ENCODE data around the gene KCNH1. TPM values are rescaled to one million over a fixed set of nuclear protein-coding genes. Genes with fewer than 3 reads are reported as not detected.

The KCNH1 gene
- not detected for total RNA-seq
- not detected for polyA plus RNA-seq

DNA sequence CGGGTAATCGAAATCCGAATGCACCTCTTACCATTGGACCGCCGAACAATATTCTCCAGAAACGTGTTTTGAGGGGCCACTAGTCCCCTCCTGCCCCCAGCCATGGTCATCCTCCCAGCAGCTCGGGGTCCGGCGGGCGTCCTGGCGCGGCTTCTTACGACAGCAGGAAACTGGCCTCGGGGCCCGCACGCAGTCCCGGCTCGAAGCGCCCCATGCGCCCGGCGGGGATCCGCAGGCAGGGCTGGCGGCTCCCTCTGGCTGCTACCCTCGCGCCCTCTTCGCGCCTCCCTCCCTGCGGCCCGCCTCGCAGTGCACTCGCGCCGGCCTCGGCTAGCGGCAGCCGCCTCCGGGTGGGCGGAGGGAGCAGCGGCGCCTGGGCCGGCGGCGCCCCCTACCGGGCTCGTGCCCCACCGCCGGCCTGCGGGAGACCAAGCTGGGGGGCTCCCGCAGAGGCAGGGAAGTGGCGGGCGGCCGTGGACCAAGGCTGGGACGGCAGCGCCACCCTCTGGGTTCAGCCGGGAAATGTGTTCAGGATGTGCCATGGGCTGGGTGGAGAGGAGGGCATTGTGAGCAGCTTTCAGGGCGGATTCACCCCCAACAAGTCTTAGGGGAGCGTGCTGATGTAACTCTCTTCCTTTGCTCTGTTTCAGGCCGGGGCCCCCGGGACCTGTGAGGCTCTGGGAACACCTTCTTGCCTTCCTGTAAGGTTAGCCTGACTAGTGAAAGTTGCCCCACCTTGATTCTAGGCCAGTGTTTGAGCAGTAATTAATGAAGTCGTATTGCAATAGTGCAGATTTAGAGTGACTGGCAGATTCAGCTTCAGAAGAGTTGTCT, at the start of gene KCNH1:
Gene KCNH1 (minus strand): TSS at position 313 of the 834 bp plus-strand sequence. CDS start 203 bp downstream, at position 110.
- Histone ChIP-seq H3K36me3 (ENCODE audit: control insufficient read depth, insufficient read depth, low read length) (no peaks in the 10 kb centered on the region), H3K27ac (ENCODE audit: insufficient read depth, low read length, poor library complexity, severe bottlenecking) (no peak within 1 kb of the TSS), H3K9me3 (ENCODE audit: control insufficient read depth in 2 of 2, low read length in 2 of 2) (no peaks in the 10 kb centered on the region), H3K27me3 (ENCODE audit: control insufficient read depth, insufficient read depth, low read length) (peaks cover 52% of the 10 kb centered on the region), H3K4me1 (ENCODE audit: control insufficient read depth, insufficient read depth, low read length, poor library complexity, severe bottlenecking) (peaks cover 15% of the 10 kb centered on the region), H3K4me3 (ENCODE audit: low read depth, low read length) (no peak within 1 kb of the TSS)
- no peaks in the 10 kb centered on the region for H3K36me3 Mint-ChIP-seq
- H3K4me1 Mint-ChIP-seq = peaks cover 0 to 12% (median 6%) of the 10 kb centered on the region in 4 donors
- H3K27ac Mint-ChIP-seq = no peak within 1 kb of the TSS
- peaks cover 0 to 2% (median 0%) of the 10 kb centered on the region in 7 donors for H3K9me3 Mint-ChIP-seq
- H3K27me3 Mint-ChIP-seq = peaks cover 82% of the 10 kb centered on the region
- ATAC-seq (ENCODE audit: low read depth in 2 of 2) = peak; percentile 78 to 82
- peak within 1 kb of the TSS in 3 of 4 donors; percentile 67 to 87 (median 75) for H3K4me3 Mint-ChIP-seq
- DNase-seq = peak; percentile 29 to 60 (median 56)

DNA sequence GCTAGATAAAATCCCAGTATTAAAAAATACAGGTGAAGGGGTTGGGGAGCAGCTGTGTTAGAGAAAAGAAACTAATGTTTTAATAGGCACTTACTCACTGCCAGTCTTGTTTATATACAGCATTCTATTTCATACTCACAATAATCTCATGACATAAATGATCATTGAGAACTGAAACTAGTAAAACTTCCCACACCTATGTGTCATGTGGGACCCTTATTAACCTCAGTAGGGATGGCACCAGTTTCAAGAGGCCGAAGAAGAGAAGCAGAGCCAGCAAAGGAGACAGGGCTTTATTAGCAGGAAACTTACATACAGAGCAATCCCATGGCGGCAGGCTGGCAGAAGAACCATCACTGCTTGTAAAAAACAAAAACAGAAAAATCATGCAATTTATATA, 48.8 kb upstream of the KCNH1 start:
- H3K4me1 Mint-ChIP-seq = no peaks in the 10 kb centered on the region
- H3K27ac Mint-ChIP-seq = no peak overlapping the region
- H3K27me3 Mint-ChIP-seq = peaks cover 11% of the 10 kb centered on the region
- DNase-seq = no peak
- Histone ChIP-seq H3K4me1 (ENCODE audit: control insufficient read depth, insufficient read depth, low read length, poor library complexity, severe bottlenecking) (no peaks in the 10 kb centered on the region), H3K27me3 (ENCODE audit: control insufficient read depth, insufficient read depth, low read length) (no peaks in the 10 kb centered on the region), H3K9me3 (ENCODE audit: control insufficient read depth in 2 of 2, low read length in 2 of 2) (no peaks in the 10 kb centered on the region), H3K4me3 (ENCODE audit: low read depth, low read length) (no peak overlapping the region), H3K27ac (ENCODE audit: insufficient read depth, low read length, poor library complexity, severe bottlenecking) (no peak overlapping the region), H3K36me3 (ENCODE audit: control insufficient read depth, insufficient read depth, low read length) (no peaks in the 10 kb centered on the region)
- no peak overlapping the region for H3K4me3 Mint-ChIP-seq
- no peaks in the 10 kb centered on the region for H3K36me3 Mint-ChIP-seq
- ATAC-seq (ENCODE audit: low read depth in 2 of 2) = no peak
- H3K9me3 Mint-ChIP-seq = peaks cover 0 to 4% (median 0%) of the 10 kb centered on the region in 7 donors

GRCh38 chr1:211174375-211174774, 40.4 kb upstream of the KCNH1 start:
- H3K9me3 ChIP-seq (ENCODE audit: control insufficient read depth in 2 of 2, low read length in 2 of 2) = peaks cover 5 to 13% of the 10 kb centered on the region in 2 experiments
- Mint-ChIP-seq H3K4me1 (no peaks in the 10 kb centered on the region), H3K27me3 (peaks cover 22% of the 10 kb centered on the region), H3K4me3 (no peak overlapping the region), H3K27ac (no peak overlapping the region), H3K36me3 (no peaks in the 10 kb centered on the region), H3K9me3 (peaks cover 2 to 16% (median 10%) of the 10 kb centered on the region in 7 donors)
- H3K4me3 ChIP-seq (ENCODE audit: low read depth, low read length) = no peak overlapping the region
- no peak for ATAC-seq (ENCODE audit: low read depth in 2 of 2)
- DNase-seq = no peak
- H3K36me3 ChIP-seq (ENCODE audit: control insufficient read depth, insufficient read depth, low read length) = no peaks in the 10 kb centered on the region
- H3K4me1 ChIP-seq (ENCODE audit: control insufficient read depth, insufficient read depth, low read length, poor library complexity, severe bottlenecking) = no peaks in the 10 kb centered on the region
- H3K27me3 ChIP-seq (ENCODE audit: control insufficient read depth, insufficient read depth, low read length) = peaks cover 4% of the 10 kb centered on the region
- H3K27ac ChIP-seq (ENCODE audit: insufficient read depth, low read length, poor library complexity, severe bottlenecking) = no peak overlapping the region

DNA sequence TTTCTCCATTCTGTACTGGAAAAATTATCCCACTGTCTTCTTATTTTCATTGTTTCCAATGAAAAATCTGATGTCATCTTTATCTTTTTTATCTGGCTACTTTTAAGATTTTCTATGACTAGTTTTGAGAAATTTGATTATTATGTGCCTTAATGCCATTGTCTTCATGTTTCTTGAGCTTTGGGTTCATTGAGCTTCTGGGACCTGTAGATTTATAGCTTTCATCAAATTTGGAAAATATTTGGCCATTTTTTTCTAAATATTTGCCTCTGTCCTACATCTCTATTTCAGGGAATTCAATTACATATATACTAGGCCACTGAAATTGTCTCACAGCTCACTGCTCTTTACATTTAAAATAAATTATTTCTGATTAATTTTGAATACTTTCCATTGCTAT, 38.7 kb upstream of the KCNH1 start:
- Histone ChIP-seq H3K9me3 (ENCODE audit: control insufficient read depth in 2 of 2, low read length in 2 of 2) (peaks cover 15 to 21% of the 10 kb centered on the region in 2 experiments), H3K4me3 (ENCODE audit: low read depth, low read length) (no peak overlapping the region), H3K27me3 (ENCODE audit: control insufficient read depth, insufficient read depth, low read length) (peaks cover 4% of the 10 kb centered on the region), H3K27ac (ENCODE audit: insufficient read depth, low read length, poor library complexity, severe bottlenecking) (no peak overlapping the region), H3K4me1 (ENCODE audit: control insufficient read depth, insufficient read depth, low read length, poor library complexity, severe bottlenecking) (no peaks in the 10 kb centered on the region), H3K36me3 (ENCODE audit: control insufficient read depth, insufficient read depth, low read length) (no peaks in the 10 kb centered on the region)
- ATAC-seq (ENCODE audit: low read depth in 2 of 2) = no peak
- Mint-ChIP-seq H3K4me3 (no peak overlapping the region), H3K36me3 (no peaks in the 10 kb centered on the region), H3K27ac (no peak overlapping the region), H3K9me3 (peaks cover 5 to 27% (median 12%) of the 10 kb centered on the region in 7 donors), H3K27me3 (peaks cover 11% of the 10 kb centered on the region), H3K4me1 (no peaks in the 10 kb centered on the region)
- DNase-seq = no peak

DNA sequence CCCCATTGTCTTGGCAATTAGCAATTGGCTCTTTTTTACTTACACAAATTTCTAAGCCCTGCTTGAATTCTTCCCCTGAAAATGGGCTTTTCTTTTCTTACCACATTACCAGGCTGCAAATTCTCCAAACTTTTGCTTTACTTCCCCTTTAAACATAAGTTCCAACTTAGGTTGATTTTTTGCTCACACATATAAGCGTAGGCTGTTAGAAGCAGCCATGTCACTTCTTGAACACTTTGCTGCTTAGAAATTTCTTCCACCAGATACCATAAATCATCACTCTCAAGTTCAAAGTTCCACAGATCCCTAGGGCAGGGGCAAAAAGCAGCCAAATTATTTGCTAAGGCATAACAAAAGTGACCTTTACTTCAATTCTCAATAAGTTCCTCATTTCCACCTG, 35.4 kb upstream of the KCNH1 start:
- H3K4me1 Mint-ChIP-seq = no peaks in the 10 kb centered on the region
- no peak overlapping the region for H3K27ac Mint-ChIP-seq
- H3K36me3 Mint-ChIP-seq = no peaks in the 10 kb centered on the region
- peaks cover 15% of the 10 kb centered on the region for H3K27me3 Mint-ChIP-seq
- no peak overlapping the region for H3K4me3 Mint-ChIP-seq
- no peak overlapping the region for H3K4me3 ChIP-seq (ENCODE audit: low read depth, low read length)
- no peak overlapping the region for H3K27ac ChIP-seq (ENCODE audit: insufficient read depth, low read length, poor library complexity, severe bottlenecking)
- H3K4me1 ChIP-seq (ENCODE audit: control insufficient read depth, insufficient read depth, low read length, poor library complexity, severe bottlenecking) = no peaks in the 10 kb centered on the region
- H3K27me3 ChIP-seq (ENCODE audit: control insufficient read depth, insufficient read depth, low read length) = peaks cover 4% of the 10 kb centered on the region
- peaks cover 6 to 33% (median 15%) of the 10 kb centered on the region in 7 donors for H3K9me3 Mint-ChIP-seq
- ATAC-seq (ENCODE audit: low read depth in 2 of 2) (no peak), DNase-seq (no peak)
- H3K9me3 ChIP-seq (ENCODE audit: control insufficient read depth in 2 of 2, low read length in 2 of 2) = peaks cover 15 to 21% of the 10 kb centered on the region in 2 experiments
- no peaks in the 10 kb centered on the region for H3K36me3 ChIP-seq (ENCODE audit: control insufficient read depth, insufficient read depth, low read length)

DNA sequence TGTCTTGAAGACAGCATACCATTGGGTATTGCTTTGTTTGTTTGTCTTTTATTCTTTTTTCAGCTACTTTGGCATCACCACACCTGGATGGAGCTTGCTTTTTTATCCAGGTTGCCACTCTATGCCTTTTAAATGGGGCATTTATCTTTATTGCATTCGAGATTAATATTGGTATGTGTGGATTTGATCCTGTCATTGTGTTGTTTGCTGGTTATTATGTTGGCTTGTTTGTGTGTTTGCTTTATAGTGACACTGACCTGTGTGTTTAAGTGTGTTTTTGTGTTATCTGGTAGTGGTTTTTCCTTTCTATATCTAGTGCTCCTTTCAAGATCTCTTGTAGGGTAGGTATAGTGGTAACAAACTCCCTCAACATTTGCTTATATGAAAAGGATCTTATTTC, 24.9 kb upstream of the KCNH1 start:
- DNase-seq (no peak), ATAC-seq (ENCODE audit: low read depth in 2 of 2) (no peak)
- no peaks in the 10 kb centered on the region for H3K36me3 ChIP-seq (ENCODE audit: control insufficient read depth, insufficient read depth, low read length)
- Mint-ChIP-seq H3K4me3 (no peak overlapping the region), H3K27me3 (peaks cover 23% of the 10 kb centered on the region), H3K9me3 (peaks cover 0 to 18% (median 6%) of the 10 kb centered on the region in 7 donors), H3K27ac (no peak overlapping the region), H3K36me3 (no peaks in the 10 kb centered on the region), H3K4me1 (peaks cover 0 to 5% (median 2%) of the 10 kb centered on the region in 4 donors)
- H3K9me3 ChIP-seq (ENCODE audit: control insufficient read depth in 2 of 2, low read length in 2 of 2) = peaks cover 7 to 11% of the 10 kb centered on the region in 2 experiments
- H3K4me1 ChIP-seq (ENCODE audit: control insufficient read depth, insufficient read depth, low read length, poor library complexity, severe bottlenecking) = no peaks in the 10 kb centered on the region
- no peak overlapping the region for H3K4me3 ChIP-seq (ENCODE audit: low read depth, low read length)
- H3K27ac ChIP-seq (ENCODE audit: insufficient read depth, low read length, poor library complexity, severe bottlenecking) = no peak overlapping the region
- H3K27me3 ChIP-seq (ENCODE audit: control insufficient read depth, insufficient read depth, low read length) = peaks cover 7% of the 10 kb centered on the region

DNA sequence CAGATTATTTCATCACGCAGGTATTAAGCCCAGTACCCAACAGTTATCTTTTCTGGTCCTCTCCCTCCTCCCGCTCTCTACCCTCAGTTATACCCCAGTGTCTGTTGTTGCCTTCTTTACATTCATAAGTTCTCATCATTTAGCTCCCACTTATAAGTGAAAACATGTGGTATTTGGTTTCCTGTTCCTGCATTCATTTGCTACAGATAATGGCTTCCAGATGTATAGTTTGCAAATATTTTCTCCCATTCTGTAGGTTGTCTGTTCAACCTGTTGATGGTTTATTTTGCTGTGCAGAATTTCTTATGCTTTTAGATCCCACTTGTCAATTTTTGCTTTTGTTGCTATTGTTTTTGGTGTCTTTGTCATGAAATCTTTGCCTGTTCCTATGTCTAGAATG, 21.1 kb upstream of the KCNH1 start:
- H3K36me3 ChIP-seq (ENCODE audit: control insufficient read depth, insufficient read depth, low read length) = no peaks in the 10 kb centered on the region
- H3K4me3 Mint-ChIP-seq = peak overlapping the region in 1 of 4 donors; percentile 49
- H3K27ac Mint-ChIP-seq = no peak overlapping the region
- H3K27me3 Mint-ChIP-seq = peaks cover 13% of the 10 kb centered on the region
- peaks cover 0 to 18% (median 6%) of the 10 kb centered on the region in 7 donors for H3K9me3 Mint-ChIP-seq
- no peak overlapping the region for H3K4me3 ChIP-seq (ENCODE audit: low read depth, low read length)
- no peaks in the 10 kb centered on the region for H3K36me3 Mint-ChIP-seq
- DNase-seq = no peak
- H3K4me1 Mint-ChIP-seq = peaks cover 0 to 5% (median 2%) of the 10 kb centered on the region in 4 donors
- no peaks in the 10 kb centered on the region for H3K4me1 ChIP-seq (ENCODE audit: control insufficient read depth, insufficient read depth, low read length, poor library complexity, severe bottlenecking)
- H3K9me3 ChIP-seq (ENCODE audit: control insufficient read depth in 2 of 2, low read length in 2 of 2) = peaks cover 7 to 10% of the 10 kb centered on the region in 2 experiments
- no peak overlapping the region for H3K27ac ChIP-seq (ENCODE audit: insufficient read depth, low read length, poor library complexity, severe bottlenecking)
- H3K27me3 ChIP-seq (ENCODE audit: control insufficient read depth, insufficient read depth, low read length) = peaks cover 3% of the 10 kb centered on the region
- ATAC-seq (ENCODE audit: low read depth in 2 of 2) = no peak

All from CD4-positive, CD25-positive, alpha-beta regulatory T cell (primary cell).